Measurements from ENCODE around the gene ASCC1. TPM values are rescaled to one million over a fixed set of nuclear protein-coding genes. Genes with fewer than 3 reads are reported as not detected.

ASCC1 gene
- total and polyA plus RNA-seq, 2 of the 13 experiments (the other 11 are each of a cell fraction or from before 2014, with no cell fraction given), result 21.6 to 30.1 TPM

DNA sequence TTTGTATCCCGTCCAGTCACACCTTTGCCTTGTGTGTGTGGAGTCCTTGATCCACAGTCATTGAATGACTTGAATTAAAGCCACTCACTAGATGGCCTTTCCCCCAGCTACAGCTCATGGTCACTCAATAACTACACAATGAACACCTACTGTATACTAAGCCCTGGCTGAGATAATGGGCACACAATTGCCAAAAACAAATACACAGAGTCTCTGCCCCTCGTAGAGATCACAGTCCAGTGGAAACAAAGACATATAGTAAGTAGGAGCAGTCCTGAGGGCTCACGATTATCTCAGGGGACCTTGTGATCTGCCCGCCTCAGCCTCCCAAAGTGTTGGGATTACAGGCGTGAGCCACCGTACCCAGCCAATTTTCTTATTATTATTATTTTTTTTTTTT lies 35.6 kb upstream of the ASCC1 start (continued):
- TF ChIP-seq THYN1 (CRISPR knock-in tag; IDR thresholded peaks at IDR 0.05; ENCODE audit: borderline replicate concordance, low read depth) (no peak), MED13 (CRISPR knock-in tag; IDR thresholded peaks at IDR 0.05) (no peak), RBFOX2 (IDR thresholded peaks at IDR 0.05; ENCODE audit: low read depth, low read length) (no peak), MBNL3 (CRISPR knock-in tag; conservative IDR thresholded peaks at IDR 0.05) (no peak), ZNF768 (CRISPR knock-in tag; IDR thresholded peaks at IDR 0.05) (no peak), MTF2 (CRISPR knock-in tag; IDR thresholded peaks at IDR 0.05; ENCODE audit: borderline replicate concordance) (no peak), NBN (conservative IDR thresholded peaks at IDR 0.05) (no peak), CREB1 (IDR thresholded peaks at IDR 0.05) (no peak), CREB1 (CRISPR knock-in tag; IDR thresholded peaks at IDR 0.05) (no peak), ZNF749 (CRISPR knock-in tag; IDR thresholded peaks at IDR 0.05; ENCODE audit: borderline replicate concordance) (no peak), SIX4 (CRISPR knock-in tag; IDR thresholded peaks at IDR 0.05) (no peak), EP300 (IDR thresholded peaks at IDR 0.05; ENCODE audit: low read depth in 2 of 2, low read length in 2 of 2) (peak in 1 of 2 experiments; percentile 78; a peak in 2 of 4 replicates), EP300 (CRISPR knock-in tag; IDR thresholded peaks at IDR 0.05; ENCODE audit: borderline replicate concordance) (0 out of 2 replicates have a peak, but pooled peaks have one; percentile 46), ZNF282 (IDR thresholded peaks at IDR 0.05; ENCODE audit: partially characterized antibody) (no peak), ZNF260 (CRISPR knock-in tag; IDR thresholded peaks at IDR 0.05; ENCODE audit: borderline replicate concordance, low read depth) (no peak), ONECUT2 (CRISPR knock-in tag; IDR thresholded peaks at IDR 0.05) (peak; percentile 43; the same call in 1 of the 2 replicates), ZNF124 (CRISPR knock-in tag; IDR thresholded peaks at IDR 0.05) (no peak)
- TF ChIP-seq, protein P1, sequence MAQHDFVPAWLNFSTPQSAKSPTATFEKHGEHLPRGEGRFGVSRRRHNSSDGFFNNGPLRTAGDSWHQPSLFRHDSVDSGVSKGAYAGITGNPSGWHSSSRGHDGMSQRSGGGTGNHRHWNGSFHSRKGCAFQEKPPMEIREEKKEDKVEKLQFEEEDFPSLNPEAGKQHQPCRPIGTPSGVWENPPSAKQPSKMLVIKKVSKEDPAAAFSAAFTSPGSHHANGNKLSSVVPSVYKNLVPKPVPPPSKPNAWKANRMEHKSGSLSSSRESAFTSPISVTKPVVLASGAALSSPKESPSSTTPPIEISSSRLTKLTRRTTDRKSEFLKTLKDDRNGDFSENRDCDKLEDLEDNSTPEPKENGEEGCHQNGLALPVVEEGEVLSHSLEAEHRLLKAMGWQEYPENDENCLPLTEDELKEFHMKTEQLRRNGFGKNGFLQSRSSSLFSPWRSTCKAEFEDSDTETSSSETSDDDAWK (CRISPR knock-in tag; IDR thresholded peaks at IDR 0.05), result no peak
- TF ChIP-seq, protein P2, sequence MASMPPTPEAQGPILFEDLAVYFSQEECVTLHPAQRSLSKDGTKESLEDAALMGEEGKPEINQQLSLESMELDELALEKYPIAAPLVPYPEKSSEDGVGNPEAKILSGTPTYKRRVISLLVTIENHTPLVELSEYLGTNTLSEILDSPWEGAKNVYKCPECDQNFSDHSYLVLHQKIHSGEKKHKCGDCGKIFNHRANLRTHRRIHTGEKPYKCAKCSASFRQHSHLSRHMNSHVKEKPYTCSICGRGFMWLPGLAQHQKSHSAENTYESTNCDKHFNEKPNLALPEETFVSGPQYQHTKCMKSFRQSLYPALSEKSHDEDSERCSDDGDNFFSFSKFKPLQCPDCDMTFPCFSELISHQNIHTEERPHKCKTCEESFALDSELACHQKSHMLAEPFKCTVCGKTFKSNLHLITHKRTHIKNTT (CRISPR knock-in tag; IDR thresholded peaks at IDR 0.05), result no peak
- TF ChIP-seq, protein P3, sequence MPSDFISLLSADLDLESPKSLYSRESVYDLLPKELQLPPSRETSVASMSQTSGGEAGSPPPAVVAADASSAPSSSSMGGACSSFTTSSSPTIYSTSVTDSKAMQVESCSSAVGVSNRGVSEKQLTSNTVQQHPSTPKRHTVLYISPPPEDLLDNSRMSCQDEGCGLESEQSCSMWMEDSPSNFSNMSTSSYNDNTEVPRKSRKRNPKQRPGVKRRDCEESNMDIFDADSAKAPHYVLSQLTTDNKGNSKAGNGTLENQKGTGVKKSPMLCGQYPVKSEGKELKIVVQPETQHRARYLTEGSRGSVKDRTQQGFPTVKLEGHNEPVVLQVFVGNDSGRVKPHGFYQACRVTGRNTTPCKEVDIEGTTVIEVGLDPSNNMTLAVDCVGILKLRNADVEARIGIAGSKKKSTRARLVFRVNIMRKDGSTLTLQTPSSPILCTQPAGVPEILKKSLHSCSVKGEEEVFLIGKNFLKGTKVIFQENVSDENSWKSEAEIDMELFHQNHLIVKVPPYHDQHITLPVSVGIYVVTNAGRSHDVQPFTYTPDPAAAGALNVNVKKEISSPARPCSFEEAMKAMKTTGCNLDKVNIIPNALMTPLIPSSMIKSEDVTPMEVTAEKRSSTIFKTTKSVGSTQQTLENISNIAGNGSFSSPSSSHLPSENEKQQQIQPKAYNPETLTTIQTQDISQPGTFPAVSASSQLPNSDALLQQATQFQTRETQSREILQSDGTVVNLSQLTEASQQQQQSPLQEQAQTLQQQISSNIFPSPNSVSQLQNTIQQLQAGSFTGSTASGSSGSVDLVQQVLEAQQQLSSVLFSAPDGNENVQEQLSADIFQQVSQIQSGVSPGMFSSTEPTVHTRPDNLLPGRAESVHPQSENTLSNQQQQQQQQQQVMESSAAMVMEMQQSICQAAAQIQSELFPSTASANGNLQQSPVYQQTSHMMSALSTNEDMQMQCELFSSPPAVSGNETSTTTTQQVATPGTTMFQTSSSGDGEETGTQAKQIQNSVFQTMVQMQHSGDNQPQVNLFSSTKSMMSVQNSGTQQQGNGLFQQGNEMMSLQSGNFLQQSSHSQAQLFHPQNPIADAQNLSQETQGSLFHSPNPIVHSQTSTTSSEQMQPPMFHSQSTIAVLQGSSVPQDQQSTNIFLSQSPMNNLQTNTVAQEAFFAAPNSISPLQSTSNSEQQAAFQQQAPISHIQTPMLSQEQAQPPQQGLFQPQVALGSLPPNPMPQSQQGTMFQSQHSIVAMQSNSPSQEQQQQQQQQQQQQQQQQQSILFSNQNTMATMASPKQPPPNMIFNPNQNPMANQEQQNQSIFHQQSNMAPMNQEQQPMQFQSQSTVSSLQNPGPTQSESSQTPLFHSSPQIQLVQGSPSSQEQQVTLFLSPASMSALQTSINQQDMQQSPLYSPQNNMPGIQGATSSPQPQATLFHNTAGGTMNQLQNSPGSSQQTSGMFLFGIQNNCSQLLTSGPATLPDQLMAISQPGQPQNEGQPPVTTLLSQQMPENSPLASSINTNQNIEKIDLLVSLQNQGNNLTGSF (CRISPR knock-in tag; IDR thresholded peaks at IDR 0.05), result no peak
- TF ChIP-seq, protein P4, sequence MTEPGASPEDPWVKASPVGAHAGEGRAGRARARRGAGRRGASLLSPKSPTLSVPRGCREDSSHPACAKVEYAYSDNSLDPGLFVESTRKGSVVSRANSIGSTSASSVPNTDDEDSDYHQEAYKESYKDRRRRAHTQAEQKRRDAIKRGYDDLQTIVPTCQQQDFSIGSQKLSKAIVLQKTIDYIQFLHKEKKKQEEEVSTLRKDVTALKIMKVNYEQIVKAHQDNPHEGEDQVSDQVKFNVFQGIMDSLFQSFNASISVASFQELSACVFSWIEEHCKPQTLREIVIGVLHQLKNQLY (CRISPR knock-in tag; IDR thresholded peaks at IDR 0.05), result peak; percentile 70
- TF ChIP-seq, protein P5, sequence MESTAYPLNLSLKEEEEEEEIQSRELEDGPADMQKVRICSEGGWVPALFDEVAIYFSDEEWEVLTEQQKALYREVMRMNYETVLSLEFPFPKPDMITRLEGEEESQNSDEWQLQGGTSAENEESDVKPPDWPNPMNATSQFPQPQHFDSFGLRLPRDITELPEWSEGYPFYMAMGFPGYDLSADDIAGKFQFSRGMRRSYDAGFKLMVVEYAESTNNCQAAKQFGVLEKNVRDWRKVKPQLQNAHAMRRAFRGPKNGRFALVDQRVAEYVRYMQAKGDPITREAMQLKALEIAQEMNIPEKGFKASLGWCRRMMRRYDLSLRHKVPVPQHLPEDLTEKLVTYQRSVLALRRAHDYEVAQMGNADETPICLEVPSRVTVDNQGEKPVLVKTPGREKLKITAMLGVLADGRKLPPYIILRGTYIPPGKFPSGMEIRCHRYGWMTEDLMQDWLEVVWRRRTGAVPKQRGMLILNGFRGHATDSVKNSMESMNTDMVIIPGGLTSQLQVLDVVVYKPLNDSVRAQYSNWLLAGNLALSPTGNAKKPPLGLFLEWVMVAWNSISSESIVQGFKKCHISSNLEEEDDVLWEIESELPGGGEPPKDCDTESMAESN (CRISPR knock-in tag; conservative IDR thresholded peaks at IDR 0.05), result no peak

Measured in HepG2 (cell line).